Fibroblast of lung (primary cell): ENCODE measurements around the gene SF3B1. TPM values are rescaled to one million over a fixed set of nuclear protein-coding genes. Genes with fewer than 3 reads are reported as not detected.
A peak's percentile ranks its signal among the peaks of the same experiment; 100 is the strongest.
"Not testable (repeated sequence)": the region's sequence is repeated elsewhere in the genome, so short reads cannot be mapped to it uniquely, and the experiment has no call there.

Experiments used
- DNase-seq, 2 donors: peaks; one replicate each; pipeline versions ENCODE4 v3.0.0 to v3.0.0-alpha.2; 2010; ENCODE audit warnings: low read depth in 2 of 2
- H2AFZ ChIP-seq: 2 replicates; pipeline ENCODE4 v1.5.1; 2012; ENCODE audit warnings: low read length, control low read depth, inconsistent platforms
- H3K27ac ChIP-seq: 2 replicates; pipeline ENCODE4 v1.5.1; 2011; ENCODE audit warnings: low read length, control low read depth; ENCODE audit not compliant: insufficient read depth
- H3K27me3 ChIP-seq: 2 replicates; pipeline ENCODE4 v1.5.1; 2011; ENCODE audit warnings: mild to moderate bottlenecking, low read length; ENCODE audit not compliant: control insufficient read depth, insufficient read depth
- H3K36me3 ChIP-seq: 2 replicates; pipeline ENCODE4 v1.5.1; 2011; ENCODE audit warnings: low read length; ENCODE audit not compliant: control insufficient read depth, insufficient read depth
- H3K4me1 ChIP-seq: 2 replicates; pipeline ENCODE4 v1.5.1; 2011; ENCODE audit warnings: low read length; ENCODE audit not compliant: control insufficient read depth, insufficient read depth; ENCODE audit errors: extremely low read depth
- H3K4me2 ChIP-seq: 2 replicates; pipeline ENCODE4 v1.5.1; 2011; ENCODE audit warnings: low read length, control low read depth; ENCODE audit not compliant: insufficient read depth; ENCODE audit errors: extremely low read depth
- H3K4me3 ChIP-seq, 4 experiments: fragments of 200-600 bp in 1 of 4; sonication (generic) in 1 of 4; replicated peaks in 1 of 4; 2 replicates each; pipeline ENCODE4 v1.5.1; 2011 to 2016; ENCODE audit warnings: low read length in 4 of 4, low read depth in 3 of 4, mild to moderate bottlenecking in 3 of 4, control low read depth in 2 of 4, inconsistent platforms in 1 of 4, mixed read lengths in 1 of 4; ENCODE audit not compliant: insufficient read depth in 1 of 4; ENCODE audit errors: control extremely low read depth in 1 of 4
- H3K79me2 ChIP-seq: 2 replicates; pipeline ENCODE4 v1.5.1; 2012; ENCODE audit warnings: mild to moderate bottlenecking, low read length, inconsistent platforms; ENCODE audit not compliant: control insufficient read depth, insufficient read depth
- H3K9ac ChIP-seq: 2 replicates; pipeline ENCODE4 v1.5.1; 2011; ENCODE audit warnings: mild to moderate bottlenecking, low read length, control low read depth; ENCODE audit not compliant: insufficient read depth
- H3K9me3 ChIP-seq: 2 replicates; pipeline ENCODE4 v1.5.1; 2012; ENCODE audit warnings: low read depth, low read length; ENCODE audit not compliant: control insufficient read depth, insufficient read depth
- H4K20me1 ChIP-seq: 2 replicates; pipeline ENCODE4 v1.5.1; 2011; ENCODE audit warnings: low read length; ENCODE audit not compliant: control insufficient read depth, insufficient read depth; ENCODE audit errors: extremely low read depth
- EZH2 ChIP-seq: IDR thresholded peaks from 2 replicates; pipeline ENCODE4 v1.5.1; 2012; ENCODE audit warnings: low read length, control low read depth, mild to moderate bottlenecking; ENCODE audit errors: missing control alignments
- polyA plus RNA-seq, 2 donors: library from polyadenylated mRNA; depleted of rRNA in 1 of 2; stranded (reverse) in 1 of 2; unstranded in 1 of 2; fragments of >200 nt; gene quantifications; 2 replicates each; pipeline ENCODE4 v1.2.1, GENCODE V29; 2011 to 2012; ENCODE audit warnings: missing spikeins in 1 of 2
- total RNA-seq: library from RNA; depleted of rRNA; stranded (reverse); fragments of >200 nt; gene quantifications from 2 replicates; pipeline ENCODE4 v1.2.1, GENCODE V29; 2014
- TF ChIP-seq, protein P1 (sequence below), 2 donors: IDR thresholded peaks in 1 of 2; conservative IDR thresholded peaks in 1 of 2; 1 replicate in 1 of 2; 2 replicates in 1 of 2; pipeline ENCODE4 v1.5.1; 2011 to 2012; ENCODE audit warnings: low read length in 2 of 2, control low read depth in 1 of 2, inconsistent platforms in 1 of 2, low read depth in 1 of 2, mild to moderate bottlenecking in 1 of 2

Gene SF3B1
- total and polyA plus RNA-seq, 2 donors (not counting 1 experiment from before 2014, with no cell fraction given) = 195 to 509 TPM

- H4K20me1 ChIP-seq = no peaks in the 10 kb centered on the region
- no peak overlapping the region for H3K9ac ChIP-seq
- no peak for TF ChIP-seq EZH2
- no peak overlapping the region for H3K4me3 ChIP-seq
- H3K4me2 ChIP-seq = no peak overlapping the region
- H3K36me3 ChIP-seq = no peaks in the 10 kb centered on the region
- peak in 1 of 2 donors; percentile 22 for DNase-seq
- H3K27ac ChIP-seq = no peak overlapping the region
- no peak overlapping the region for H2AFZ ChIP-seq
- no peaks in the 10 kb centered on the region for H3K27me3 ChIP-seq
- no peaks in the 10 kb centered on the region for H3K9me3 ChIP-seq
- H3K4me1 ChIP-seq = no peaks in the 10 kb centered on the region
- H3K79me2 ChIP-seq = no peaks in the 10 kb centered on the region
These were observed 62.2 kb downstream of the SF3B1 start for GRCh38 chr2:197372592-197372991.

- not testable (repeated sequence) for H3K27ac ChIP-seq, H3K27me3 ChIP-seq, H3K9ac ChIP-seq, H3K36me3 ChIP-seq, H3K4me3 ChIP-seq, DNase-seq, H3K4me1 ChIP-seq, H3K9me3 ChIP-seq, H2AFZ ChIP-seq, H3K4me2 ChIP-seq, H3K79me2 ChIP-seq, H4K20me1 ChIP-seq
These were observed 64.2 kb downstream of the SF3B1 start for GRCh38 chr2:197370664-197371063.

GRCh38 chr2:197369933-197370320, 64.9 kb downstream of the SF3B1 start:
- Histone ChIP-seq H3K4me1 (no peaks in the 10 kb centered on the region), H3K36me3 (no peaks in the 10 kb centered on the region), H3K9me3 (no peaks in the 10 kb centered on the region), H3K9ac (no peak overlapping the region), H3K27ac (no peak overlapping the region), H3K27me3 (no peaks in the 10 kb centered on the region), H3K4me3 (no peak overlapping the region), H3K79me2 (no peaks in the 10 kb centered on the region), H2AFZ (no peak overlapping the region), H4K20me1 (no peaks in the 10 kb centered on the region), H3K4me2 (no peak overlapping the region)
- peak in 1 of 2 donors; percentile 43 for DNase-seq
- TF ChIP-seq EZH2 = no peak
- TF ChIP-seq, protein P1, sequence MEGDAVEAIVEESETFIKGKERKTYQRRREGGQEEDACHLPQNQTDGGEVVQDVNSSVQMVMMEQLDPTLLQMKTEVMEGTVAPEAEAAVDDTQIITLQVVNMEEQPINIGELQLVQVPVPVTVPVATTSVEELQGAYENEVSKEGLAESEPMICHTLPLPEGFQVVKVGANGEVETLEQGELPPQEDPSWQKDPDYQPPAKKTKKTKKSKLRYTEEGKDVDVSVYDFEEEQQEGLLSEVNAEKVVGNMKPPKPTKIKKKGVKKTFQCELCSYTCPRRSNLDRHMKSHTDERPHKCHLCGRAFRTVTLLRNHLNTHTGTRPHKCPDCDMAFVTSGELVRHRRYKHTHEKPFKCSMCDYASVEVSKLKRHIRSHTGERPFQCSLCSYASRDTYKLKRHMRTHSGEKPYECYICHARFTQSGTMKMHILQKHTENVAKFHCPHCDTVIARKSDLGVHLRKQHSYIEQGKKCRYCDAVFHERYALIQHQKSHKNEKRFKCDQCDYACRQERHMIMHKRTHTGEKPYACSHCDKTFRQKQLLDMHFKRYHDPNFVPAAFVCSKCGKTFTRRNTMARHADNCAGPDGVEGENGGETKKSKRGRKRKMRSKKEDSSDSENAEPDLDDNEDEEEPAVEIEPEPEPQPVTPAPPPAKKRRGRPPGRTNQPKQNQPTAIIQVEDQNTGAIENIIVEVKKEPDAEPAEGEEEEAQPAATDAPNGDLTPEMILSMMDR (conservative IDR thresholded peaks at IDR 0.05 in 1 of 2, IDR thresholded peaks at IDR 0.05 in 1 of 2; ENCODE audit: low read depth in 1 of 2, low read length in 2 of 2) = no peak

DNA sequence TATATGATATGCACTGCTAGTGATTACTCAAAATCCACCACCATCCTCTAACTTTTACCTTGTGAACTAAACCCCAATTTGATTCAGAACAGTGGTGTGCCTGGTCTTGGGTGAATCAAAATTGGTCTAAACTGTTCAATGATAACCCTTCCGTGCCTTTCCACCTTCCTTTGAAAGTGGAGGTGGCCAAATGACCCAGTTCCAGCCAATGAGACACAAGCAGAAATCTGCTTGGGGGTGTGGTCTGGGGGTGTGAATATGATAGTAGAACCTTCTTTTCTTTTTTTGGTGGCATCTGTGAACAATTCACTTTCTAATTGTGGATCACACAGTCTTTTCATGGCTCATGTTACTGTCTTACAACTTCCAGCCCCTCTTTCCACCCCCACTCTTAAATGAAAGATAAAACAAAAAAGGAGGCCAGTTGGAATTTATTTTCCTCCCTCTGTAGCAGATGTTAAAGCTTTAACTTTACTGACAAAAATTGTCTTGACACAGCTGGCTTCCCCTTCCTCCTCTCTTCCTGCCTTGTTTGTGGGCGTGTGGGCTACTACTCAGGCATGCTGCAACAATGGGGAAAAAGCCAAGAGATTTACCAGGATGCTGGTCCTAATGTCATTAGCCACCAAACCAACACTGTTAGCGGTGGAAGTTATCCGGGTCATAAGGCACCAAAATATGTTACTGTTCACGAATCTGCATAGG, 65.4 kb downstream of the SF3B1 start:
- Histone ChIP-seq H3K79me2 (no peaks in the 10 kb centered on the region), H3K36me3 (no peaks in the 10 kb centered on the region), H3K9ac (no peak overlapping the region), H4K20me1 (no peaks in the 10 kb centered on the region), H3K4me1 (no peaks in the 10 kb centered on the region), H2AFZ (no peak overlapping the region), H3K27me3 (no peaks in the 10 kb centered on the region), H3K9me3 (no peaks in the 10 kb centered on the region), H3K4me3 (no peak overlapping the region), H3K27ac (no peak overlapping the region), H3K4me2 (no peak overlapping the region)
- DNase-seq = peak in 1 of 2 donors; percentile 36
- no peak for TF ChIP-seq EZH2
- TF ChIP-seq, protein P1 (conservative IDR thresholded peaks at IDR 0.05 in 1 of 2, IDR thresholded peaks at IDR 0.05 in 1 of 2; ENCODE audit: low read depth in 1 of 2, low read length in 2 of 2) = no peak
